Measurements from ENCODE around the gene CDKN1B. TPM values are rescaled to one million over a fixed set of nuclear protein-coding genes. Genes with fewer than 3 reads are reported as not detected.

CDKN1B gene
- total RNA-seq, 1 experiment from 2014 or later, result 27.7 TPM

- no peak overlapping the region for H3K4me3 Mint-ChIP-seq
- H3K36me3 Mint-ChIP-seq (ENCODE audit: insufficient read depth in 1 of 3, low read depth in 3 of 3), result peaks cover 0 to 4% (median 0%) of the 10 kb centered on the region in 3 experiments; a peak in 1 of 7 replicates
- Histone ChIP-seq H2BK15ac (ENCODE audit: low read depth, low read length) (no peak overlapping the region), H3K9me3 (ENCODE audit: control insufficient read depth, low read depth, low read length) (no peaks in the 10 kb centered on the region), H3K79me2 (ENCODE audit: insufficient read depth, low read length) (no peaks in the 10 kb centered on the region; the same call in 1 of the 2 replicates), H3K4ac (ENCODE audit: low read depth, low read length) (no peak overlapping the region), H3K56ac (ENCODE audit: insufficient read length, low read depth, low read length) (no peak overlapping the region), H2AK5ac (ENCODE audit: insufficient read length, low read length) (no peak overlapping the region), H3K9ac (ENCODE audit: extremely low read depth, insufficient read length, low read length) (no peak overlapping the region), H3K23ac (ENCODE audit: insufficient read length, low read depth, low read length) (no peak overlapping the region), H4K20me1 (ENCODE audit: control insufficient read depth, insufficient read depth, insufficient read length) (no peaks in the 10 kb centered on the region), H3K27me3 (ENCODE audit: insufficient read depth, low read length) (no peaks in the 10 kb centered on the region), H2BK12ac (ENCODE audit: insufficient read length, low read depth, low read length) (no peak overlapping the region), H2BK20ac (ENCODE audit: low read depth, low read length, poor library complexity, severe bottlenecking) (no peak overlapping the region), H3K18ac (ENCODE audit: insufficient read length, low read depth, low read length) (no peak overlapping the region), H3K4me2 (ENCODE audit: insufficient read depth, insufficient read length, low read length) (no peak overlapping the region), H4K8ac (replicated peaks; ENCODE audit: insufficient read length, low read depth, low read length) (no peak overlapping the region), H3K27ac (ENCODE audit: insufficient read length, low read depth, low read length) (no peak overlapping the region), H2BK5ac (ENCODE audit: insufficient read length, low read length) (no peak overlapping the region), H3T11ph (ENCODE audit: low read length) (no peak overlapping the region), H2BK120ac (ENCODE audit: low read depth, low read length, poor library complexity, severe bottlenecking) (no peak overlapping the region), H3K23me2 (ENCODE audit: insufficient read length, low read depth, low read length, poor library complexity, severe bottlenecking) (peaks cover 3% of the 10 kb centered on the region), H4K5ac (ENCODE audit: insufficient read length, low read depth, low read length) (no peak overlapping the region), H3K14ac (ENCODE audit: insufficient read depth, low read length) (no peak overlapping the region), H3K79me1 (ENCODE audit: insufficient read depth, low read depth, low read length, poor library complexity, severe bottlenecking) (no peaks in the 10 kb centered on the region), H2AFZ (ENCODE audit: low read length) (no peak overlapping the region), H3K4me1 (ENCODE audit: insufficient read depth, low read length) (no peaks in the 10 kb centered on the region), H4K91ac (ENCODE audit: insufficient read length, low read depth, low read length) (no peak overlapping the region)
- no peaks in the 10 kb centered on the region for H3K27me3 Mint-ChIP-seq (ENCODE audit: low read depth)
- no peak for TF ChIP-seq CTCF (conservative IDR thresholded peaks at IDR 0.05)
- no peaks in the 10 kb centered on the region for H3K9me3 Mint-ChIP-seq
- peaks cover 39% of the 10 kb centered on the region in 2 experiments for H3K4me1 Mint-ChIP-seq
- H3K27ac Mint-ChIP-seq, result no peak overlapping the region
- no peak for DNase-seq
Measured at GRCh38 chr12:12686925-12687324, 30.2 kb upstream of the CDKN1B start.

Measured in H9 (cell line).